ENCODE results near the gene EXOC4.

- no peak for TF ChIP-seq EZH2 (IDR thresholded peaks at IDR 0.05; ENCODE audit: insufficient read depth, poor library complexity, severe bottlenecking)
- TF ChIP-seq EZH2phosphoT487 (IDR thresholded peaks at IDR 0.05; ENCODE audit: insufficient read depth, low read depth): no peak
Measured at GRCh38 chr7:134031835-134032617, 779.1 kb downstream of the EXOC4 start.
